ENCODE measurements around the gene PGLYRP2.

PGLYRP2 gene

GRCh38 chr19:15450528-15450890 lies 28.8 kb downstream of the PGLYRP2 start:
- Histone ChIP-seq H3K27me3 (ENCODE audit: insufficient read depth, poor library complexity, severe bottlenecking) (no peaks in the 10 kb centered on the region), H3K4me1 (ENCODE audit: insufficient read depth, poor library complexity, severe bottlenecking) (no peaks in the 10 kb centered on the region), H3K4me3 (ENCODE audit: severe bottlenecking) (no peak overlapping the region), H3K27ac (ENCODE audit: poor library complexity, severe bottlenecking) (no peak overlapping the region), H3K9me3 (ENCODE audit: severe bottlenecking) (no peaks in the 10 kb centered on the region), H3K36me3 (ENCODE audit: low read depth) (no peaks in the 10 kb centered on the region)
- ATAC-seq (ENCODE audit: low read depth): no peak
- no peak for DNase-seq (ENCODE audit: low spot score)
- TF ChIP-seq, protein P1, sequence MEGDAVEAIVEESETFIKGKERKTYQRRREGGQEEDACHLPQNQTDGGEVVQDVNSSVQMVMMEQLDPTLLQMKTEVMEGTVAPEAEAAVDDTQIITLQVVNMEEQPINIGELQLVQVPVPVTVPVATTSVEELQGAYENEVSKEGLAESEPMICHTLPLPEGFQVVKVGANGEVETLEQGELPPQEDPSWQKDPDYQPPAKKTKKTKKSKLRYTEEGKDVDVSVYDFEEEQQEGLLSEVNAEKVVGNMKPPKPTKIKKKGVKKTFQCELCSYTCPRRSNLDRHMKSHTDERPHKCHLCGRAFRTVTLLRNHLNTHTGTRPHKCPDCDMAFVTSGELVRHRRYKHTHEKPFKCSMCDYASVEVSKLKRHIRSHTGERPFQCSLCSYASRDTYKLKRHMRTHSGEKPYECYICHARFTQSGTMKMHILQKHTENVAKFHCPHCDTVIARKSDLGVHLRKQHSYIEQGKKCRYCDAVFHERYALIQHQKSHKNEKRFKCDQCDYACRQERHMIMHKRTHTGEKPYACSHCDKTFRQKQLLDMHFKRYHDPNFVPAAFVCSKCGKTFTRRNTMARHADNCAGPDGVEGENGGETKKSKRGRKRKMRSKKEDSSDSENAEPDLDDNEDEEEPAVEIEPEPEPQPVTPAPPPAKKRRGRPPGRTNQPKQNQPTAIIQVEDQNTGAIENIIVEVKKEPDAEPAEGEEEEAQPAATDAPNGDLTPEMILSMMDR (IDR thresholded peaks at IDR 0.05; ENCODE audit: poor library complexity, severe bottlenecking): no peak

DNA sequence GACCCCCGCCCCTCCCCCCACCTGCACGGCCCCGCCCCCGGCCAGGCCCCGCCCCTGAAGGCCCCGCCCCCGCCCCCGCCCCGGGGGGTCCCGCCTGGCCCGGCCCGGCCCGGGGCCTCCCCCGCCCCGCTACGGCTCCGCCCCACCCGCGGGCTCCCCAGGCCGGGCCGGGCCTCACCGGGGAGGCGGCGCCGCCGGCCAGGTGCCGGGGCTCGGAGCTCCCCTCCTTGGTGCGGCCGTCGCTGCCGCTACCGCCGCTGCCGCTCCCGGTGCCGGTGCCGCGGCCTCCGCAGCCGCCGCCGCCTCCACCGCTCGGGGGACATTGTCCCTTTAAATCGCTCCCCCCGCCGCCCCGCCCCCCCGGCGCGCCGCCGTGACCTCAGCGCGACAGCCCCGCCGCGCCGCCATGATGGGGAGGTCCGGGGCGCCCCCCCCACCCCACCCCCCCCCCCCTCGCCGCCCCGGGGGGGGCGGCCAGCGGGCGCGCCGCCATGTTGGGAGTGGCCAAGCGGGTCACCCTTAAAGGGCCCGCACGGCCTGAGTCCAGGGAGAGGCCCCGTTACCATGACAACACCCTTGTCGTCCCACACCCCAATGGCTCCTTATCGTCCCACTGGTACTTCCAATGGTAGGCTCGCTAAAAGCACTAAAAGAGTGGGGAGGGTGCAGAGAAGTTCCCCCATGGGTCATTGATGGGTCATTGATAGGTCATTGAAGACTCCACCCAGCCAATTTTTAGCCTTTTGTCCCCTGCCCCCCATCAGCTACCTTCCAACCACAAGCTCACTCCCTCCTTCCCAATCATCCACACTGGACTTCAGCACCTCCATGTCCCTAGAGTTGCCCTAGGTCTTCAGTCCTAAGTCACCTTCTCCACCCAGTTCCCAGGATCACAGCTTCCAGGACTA lies 29.4 kb downstream of the PGLYRP2 start, which contains the start of gene WIZ:
Gene WIZ, minus strand, starts transcription at position 337 of the 908 bp plus-strand sequence. CDS start 1,649 bp downstream, outside the sequence.
- peak within 1 kb of the TSS; percentile 15 for H3K27ac ChIP-seq (ENCODE audit: poor library complexity, severe bottlenecking)
- no peaks in the 10 kb centered on the region for H3K9me3 ChIP-seq (ENCODE audit: severe bottlenecking)
- TF ChIP-seq, protein P1 (IDR thresholded peaks at IDR 0.05; ENCODE audit: poor library complexity, severe bottlenecking): no peak
- ATAC-seq (ENCODE audit: low read depth) (no peak), DNase-seq (ENCODE audit: low spot score) (peak; percentile 74)
- H3K36me3 ChIP-seq (ENCODE audit: low read depth): no peaks in the 10 kb centered on the region
- H3K27me3 ChIP-seq (ENCODE audit: insufficient read depth, poor library complexity, severe bottlenecking): no peaks in the 10 kb centered on the region
- H3K4me3 ChIP-seq (ENCODE audit: severe bottlenecking): peak within 1 kb of the TSS; percentile 74
- H3K4me1 ChIP-seq (ENCODE audit: insufficient read depth, poor library complexity, severe bottlenecking): no peaks in the 10 kb centered on the region

GRCh38 chr19:15448778-15449619 lies 30.3 kb downstream of the PGLYRP2 start:
- DNase-seq (ENCODE audit: low spot score): no peak
- no peaks in the 10 kb centered on the region for H3K4me1 ChIP-seq (ENCODE audit: insufficient read depth, poor library complexity, severe bottlenecking)
- peak overlapping the region; percentile 74 for H3K4me3 ChIP-seq (ENCODE audit: severe bottlenecking)
- H3K27me3 ChIP-seq (ENCODE audit: insufficient read depth, poor library complexity, severe bottlenecking): no peaks in the 10 kb centered on the region
- peak overlapping the region; percentile 15 for H3K27ac ChIP-seq (ENCODE audit: poor library complexity, severe bottlenecking)
- no peaks in the 10 kb centered on the region for H3K9me3 ChIP-seq (ENCODE audit: severe bottlenecking)
- TF ChIP-seq, protein P1 (IDR thresholded peaks at IDR 0.05; ENCODE audit: poor library complexity, severe bottlenecking): no peak
- H3K36me3 ChIP-seq (ENCODE audit: low read depth): no peaks in the 10 kb centered on the region
- ATAC-seq (ENCODE audit: low read depth): no peak

DNA sequence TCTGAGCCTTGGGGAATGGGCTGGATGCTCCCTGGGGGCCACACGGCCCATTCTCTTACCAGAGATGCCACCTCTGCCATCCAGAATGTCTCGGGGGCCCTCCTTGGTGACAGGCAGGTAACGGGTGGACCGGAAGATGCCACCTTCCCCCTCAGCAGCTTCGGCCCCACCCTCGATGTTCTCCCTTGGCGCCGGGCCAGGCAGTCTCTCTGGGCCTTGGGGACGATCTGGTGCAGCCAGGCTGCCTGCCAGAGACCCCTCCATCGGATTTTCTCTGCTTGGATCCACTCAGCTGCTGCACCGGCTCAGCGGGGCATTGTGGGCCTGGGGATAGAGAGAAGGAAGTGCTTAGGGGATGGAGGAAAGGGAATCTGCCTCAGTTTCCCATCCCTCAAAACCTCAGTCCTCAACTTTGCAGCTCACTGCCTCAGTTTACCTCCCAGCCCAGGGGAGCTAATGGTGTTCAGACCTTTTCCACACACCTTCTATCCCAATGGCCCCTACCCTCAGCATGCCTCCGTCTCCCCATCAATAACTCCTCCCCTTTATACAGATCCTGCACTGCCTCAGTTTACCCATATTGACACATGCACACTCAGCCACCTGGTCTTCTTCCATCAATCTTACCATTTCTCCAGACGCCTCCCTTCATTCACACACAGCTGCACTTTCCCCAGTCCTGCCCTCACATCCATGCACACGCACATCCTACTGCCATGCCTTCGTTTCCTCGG lies 31.1 kb downstream of the PGLYRP2 start:
- DNase-seq (ENCODE audit: low spot score) (peak; percentile 46), ATAC-seq (ENCODE audit: low read depth) (no peak)
- Histone ChIP-seq H3K4me3 (ENCODE audit: severe bottlenecking) (no peak overlapping the region), H3K9me3 (ENCODE audit: severe bottlenecking) (no peaks in the 10 kb centered on the region), H3K4me1 (ENCODE audit: insufficient read depth, poor library complexity, severe bottlenecking) (no peaks in the 10 kb centered on the region), H3K36me3 (ENCODE audit: low read depth) (no peaks in the 10 kb centered on the region), H3K27me3 (ENCODE audit: insufficient read depth, poor library complexity, severe bottlenecking) (no peaks in the 10 kb centered on the region), H3K27ac (ENCODE audit: poor library complexity, severe bottlenecking) (no peak overlapping the region)
- TF ChIP-seq, protein P1 (IDR thresholded peaks at IDR 0.05; ENCODE audit: poor library complexity, severe bottlenecking): no peak
